Lung (tissue), 12 donors: ENCODE data around the gene CARD9. TPM values are rescaled to one million over a fixed set of nuclear protein-coding genes. Genes with fewer than 3 reads are reported as not detected.

Source experiments
- ATAC-seq: fragments of 200-7000 bp; cut with Tn5 transposase; one replicate; pipeline ENCODE4 v1.9.1; 2020; ENCODE audit warnings: moderate number of reproducible peaks; ENCODE audit not compliant: insufficient read depth, low FRiP score
- DNase-seq, 3 donors: peaks; one replicate each; pipeline ENCODE4 v3.0.0-alpha.2; 2013 to 2017
- H3K27ac ChIP-seq, 2 donors: one replicate each; pipeline ENCODE4 v1.5.1; 2013; ENCODE audit warnings: mild to moderate bottlenecking in 2 of 2, moderate library complexity in 2 of 2, control low read depth in 1 of 2, inconsistent platforms in 1 of 2, low read depth in 1 of 2, low read length in 1 of 2
- H3K27me3 ChIP-seq, 3 donors: one replicate each; pipeline ENCODE4 v1.5.1; 2013; ENCODE audit warnings: low read length in 2 of 3; ENCODE audit not compliant: control insufficient read depth in 3 of 3, insufficient read depth in 3 of 3
- H3K36me3 ChIP-seq, 4 donors: one replicate each; pipeline ENCODE4 v1.5.1; 2013; ENCODE audit warnings: low read length in 4 of 4, mild to moderate bottlenecking in 1 of 4, moderate library complexity in 1 of 4; ENCODE audit not compliant: control insufficient read depth in 4 of 4, insufficient read depth in 4 of 4
- H3K4me1 ChIP-seq, 5 donors: one replicate each; pipeline ENCODE4 v1.5.1; 2013; ENCODE audit warnings: low read length in 5 of 5, mild to moderate bottlenecking in 2 of 5, moderate library complexity in 1 of 5; ENCODE audit not compliant: control insufficient read depth in 5 of 5, insufficient read depth in 5 of 5
- H3K4me3 ChIP-seq: one replicate; pipeline ENCODE4 v1.5.1; 2013; ENCODE audit warnings: mild to moderate bottlenecking, control low read depth, moderate library complexity
- H3K9ac ChIP-seq, 2 donors: one replicate each; pipeline ENCODE4 v1.5.1; 2013; ENCODE audit warnings: low read length in 2 of 2, control low read depth in 1 of 2; ENCODE audit not compliant: insufficient read depth in 1 of 2
- H3K9me3 ChIP-seq, 4 donors: one replicate each; pipeline ENCODE4 v1.5.1; 2013; ENCODE audit warnings: low read length in 3 of 4, mild to moderate bottlenecking in 1 of 4, moderate library complexity in 1 of 4; ENCODE audit not compliant: control insufficient read depth in 4 of 4, insufficient read depth in 3 of 4
- CTCF ChIP-seq: IDR thresholded peaks from 2 replicates; pipeline ENCODE4 v1.5.1; 2012; ENCODE audit warnings: mild to moderate bottlenecking; ENCODE audit errors: control extremely low read depth, extremely low read depth
- WGBS, 2 donors: extraction: QIAGEN DNeasy Blood & Tissue Kit; methylation state at CpG; one replicate each; pipeline ENCODE4 v1.1.7; 2013; 5-methylcytosine and 5-hydroxymethylcytosine counted together
- polyA plus RNA-seq, 2 donors: library from polyadenylated mRNA; stranded (reverse); fragments of 200-250 nt; gene quantifications; one replicate each; pipeline ENCODE4 v1.2.1, GENCODE V29; 2013
- total RNA-seq, 2 donors: library from RNA; depleted of rRNA in 1 of 2; stranded (reverse); fragments of >200 nt in 1 of 2; gene quantifications; one replicate each; pipeline ENCODE4 v1.2.1, GENCODE V29; 2014 to 2021
- donor health status: control.
- donor health status: control.
- donor health status: Bipolar disorder and iron deficiency.
- donor health status: healthy.
- donor health status: DM: yes; HTN: yes; CAD: no.

CARD9 gene
- total and polyA plus RNA-seq, 4 donors, result 3.8 to 16.0 (median 11.5) TPM

- peak overlapping the region; percentile 36 to 61 for H3K27ac ChIP-seq
- H3K36me3 ChIP-seq, result peaks cover 0 to 10% (median 5%) of the 10 kb centered on the region in 4 donors
- no peaks in the 10 kb centered on the region for H3K27me3 ChIP-seq
- H3K4me1 ChIP-seq, result peaks cover 0 to 34% (median 4%) of the 10 kb centered on the region in 5 donors
- no peak overlapping the region for H3K4me3 ChIP-seq
- ATAC-seq (peak; percentile 52), DNase-seq (no peak)
- 48 to 64% methylated on average over 41 to 43 of the region's 43 CpGs for WGBS, 2 donors
- no peak overlapping the region for H3K9ac ChIP-seq
- H3K9me3 ChIP-seq, result no peaks in the 10 kb centered on the region
- no peak for TF ChIP-seq CTCF
These were observed 27.9 kb downstream of the CARD9 start for GRCh38 chr9:136345281-136346156.

- Histone ChIP-seq H3K9ac (no peak overlapping the region), H3K4me3 (no peak overlapping the region), H3K4me1 (peaks cover 0 to 34% (median 4%) of the 10 kb centered on the region in 5 donors), H3K9me3 (no peaks in the 10 kb centered on the region), H3K27me3 (no peaks in the 10 kb centered on the region), H3K27ac (peak overlapping the region in 1 of 2 donors; percentile 54), H3K36me3 (peaks cover 0 to 17% (median 7%) of the 10 kb centered on the region in 4 donors)
- no peak for ATAC-seq
- TF ChIP-seq CTCF, result no peak
- no peak for DNase-seq
- 64 to 85% methylated on average over 21 of the region's 21 CpGs for WGBS, 2 donors
These were observed 28.8 kb downstream of the CARD9 start for GRCh38 chr9:136344544-136345280.

- peaks cover 0 to 17% (median 6%) of the 10 kb centered on the region in 4 donors for H3K36me3 ChIP-seq
- no peak overlapping the region for H3K9ac ChIP-seq
- H3K9me3 ChIP-seq, result no peaks in the 10 kb centered on the region
- DNase-seq (no peak), ATAC-seq (no peak)
- 92 to 96% methylated on average over 24 of the region's 24 CpGs for WGBS, 2 donors
- H3K4me1 ChIP-seq, result peaks cover 0 to 34% (median 4%) of the 10 kb centered on the region in 5 donors
- peak overlapping the region; percentile 54 to 58 for H3K27ac ChIP-seq
- no peaks in the 10 kb centered on the region for H3K27me3 ChIP-seq
- no peak overlapping the region for H3K4me3 ChIP-seq
- no peak for TF ChIP-seq CTCF
These were observed 29.6 kb downstream of the CARD9 start for GRCh38 chr9:136343884-136344269.
